Common myeloid progenitor, CD34-positive (primary cell): ENCODE measurements around the gene NKAPL.

Experiments
- CTCF ChIA-PET: fragments of 350-600 bp; sonication (Branson Sonifier 250); formaldehyde crosslinking; loops from one replicate; lab custom pipeline; 2021; ENCODE audit warnings: antibody characterized with exemption; lab: Charles Lee
- POLR2A ChIA-PET: fragments of 350-600 bp; sonication (Branson Sonifier 250); formaldehyde crosslinking; loops from one replicate; lab custom pipeline; 2021; ENCODE audit warnings: antibody characterized with exemption; lab: Charles Lee
- DNase-seq, 3 donors: peaks; one replicate each; pipeline versions ENCODE4 v3.0.0 to v3.0.0-alpha.2; 2013
- H3K27ac ChIP-seq, 2 experiments: 1 replicate in 1 of 2; 2 replicates in 1 of 2; pipeline ENCODE4 v1.7.0; 2013; ENCODE audit warnings: inconsistent platforms in 2 of 2, low read length in 2 of 2, mild to moderate bottlenecking in 2 of 2, low read depth in 1 of 2, moderate library complexity in 1 of 2; ENCODE audit not compliant: severe bottlenecking in 2 of 2, insufficient read depth in 1 of 2, poor library complexity in 1 of 2
- H3K27me3 ChIP-seq, 5 experiments: replicated peaks in 2 of 5; 1 replicate in 3 of 5; 2 replicates in 2 of 5; pipeline versions ENCODE4 v1.6.1 to v1.7.0; 2013; ENCODE audit warnings: low read length in 4 of 5, mild to moderate bottlenecking in 2 of 5, moderate library complexity in 2 of 5, inconsistent platforms in 1 of 5; ENCODE audit not compliant: insufficient read depth in 5 of 5, control insufficient read depth in 4 of 5
- H3K36me3 ChIP-seq, 4 experiments: 1 replicate in 2 of 4; 2 replicates in 2 of 4; pipeline versions ENCODE4 v1.6.1 to v1.7.0; 2013; ENCODE audit warnings: low read length in 3 of 4, control low read depth in 1 of 4, mild to moderate bottlenecking in 1 of 4; ENCODE audit not compliant: control insufficient read depth in 4 of 4, insufficient read depth in 4 of 4
- H3K4me1 ChIP-seq, 4 experiments: 1 replicate in 3 of 4; 2 replicates in 1 of 4; pipeline versions ENCODE4 v1.6.1 to v1.7.1; 2013; ENCODE audit warnings: low read length in 3 of 4, mild to moderate bottlenecking in 3 of 4, control low read depth in 1 of 4, inconsistent platforms in 1 of 4, moderate library complexity in 1 of 4; ENCODE audit not compliant: control insufficient read depth in 4 of 4, insufficient read depth in 4 of 4; ENCODE audit errors: control extremely low read depth in 1 of 4
- H3K4me3 ChIP-seq, 7 experiments: 1 replicate in 4 of 7; 2 replicates in 3 of 7; pipeline versions ENCODE4 v1.5.1 to v1.7.0; 2013; ENCODE audit warnings: mild to moderate bottlenecking in 7 of 7, low read length in 6 of 7, moderate library complexity in 6 of 7, inconsistent platforms in 2 of 7, low read depth in 2 of 7, control low read depth in 1 of 7; ENCODE audit not compliant: insufficient read depth in 4 of 7, control insufficient read depth in 1 of 7; ENCODE audit errors: extremely low read depth in 1 of 7
- H3K9me3 ChIP-seq, 5 experiments: 1 replicate in 4 of 5; 2 replicates in 1 of 5; pipeline versions ENCODE4 v1.6.1 to v1.7.1; 2013; ENCODE audit warnings: low read length in 4 of 5, mild to moderate bottlenecking in 2 of 5, inconsistent platforms in 1 of 5, low read depth in 1 of 5, moderate library complexity in 1 of 5; ENCODE audit not compliant: control insufficient read depth in 4 of 5, insufficient read depth in 2 of 5; ENCODE audit errors: control extremely low read depth in 1 of 5
- WGBS: methylation state at CpG from one replicate; pipeline ENCODE4 v1.1.5; 2013; ENCODE audit not compliant: insufficient coverage; 5-methylcytosine and 5-hydroxymethylcytosine counted together

Gene NKAPL

GRCh38 chr6:28263922-28264321, 4.8 kb downstream of the NKAPL start:
- WGBS = no CpG with 5 or more reads among the region's 2 CpGs
- CTCF ChIA-PET = interaction anchor here (1.2 kb wide), 1 partner anchor 12 kb away, joined by 4 read pairs; the partner anchor contains the start of gene ZKSCAN4
- Histone ChIP-seq H3K9me3 (peaks cover 0 to 10% (median 0%) of the 10 kb centered on the region in 5 experiments), H3K4me3 (no peak overlapping the region), H3K27ac (no peak overlapping the region), H3K27me3 (no peaks in the 10 kb centered on the region), H3K4me1 (peaks cover 15 to 41% (median 20%) of the 10 kb centered on the region in 4 experiments), H3K36me3 (no peaks in the 10 kb centered on the region)
- peak in 1 of 3 donors; percentile 16 for DNase-seq
- POLR2A ChIA-PET = no interaction called here

DNA sequence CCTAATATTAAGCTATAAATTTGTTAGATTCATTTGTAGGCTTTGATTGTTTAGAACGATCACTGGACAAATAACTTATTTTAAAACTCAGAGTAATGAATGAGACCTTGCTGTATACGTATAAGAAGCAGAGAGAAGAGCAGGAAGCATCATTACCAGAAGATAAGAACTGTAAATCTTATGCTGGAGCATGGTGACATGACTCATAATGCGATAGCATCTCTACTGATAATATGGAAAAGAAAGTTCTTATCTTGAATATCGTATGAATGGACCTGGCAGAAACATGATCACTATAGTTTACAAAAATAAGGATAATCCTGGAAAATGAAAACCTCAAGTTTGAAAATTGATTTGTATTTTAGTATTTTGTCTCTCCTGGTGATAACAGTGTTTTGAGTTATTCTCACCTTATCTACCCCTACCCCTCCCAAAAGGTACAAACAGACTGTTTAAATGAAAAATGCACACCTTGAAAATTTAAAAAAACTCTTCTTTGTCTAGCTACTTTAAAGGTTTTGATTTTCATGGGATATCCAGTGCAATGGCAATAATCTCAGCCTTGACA, 5.8 kb downstream of the NKAPL start:
- Histone ChIP-seq H3K27ac (no peak overlapping the region), H3K27me3 (no peaks in the 10 kb centered on the region), H3K9me3 (peaks cover 0 to 2% (median 0%) of the 10 kb centered on the region in 5 experiments), H3K4me3 (no peak overlapping the region), H3K4me1 (peaks cover 11 to 40% (median 19%) of the 10 kb centered on the region in 4 experiments), H3K36me3 (no peaks in the 10 kb centered on the region)
- no CpG with 5 or more reads among the region's 4 CpGs for WGBS
- ChIA-PET CTCF (no interaction called here), POLR2A (interaction anchor here (0.9 kb wide), 1 partner anchor 13 kb away, joined by 5 read pairs; no protein-coding TSS in a partner anchor)
- DNase-seq = peak in 2 of 3 donors; percentile 34 to 65

DNA sequence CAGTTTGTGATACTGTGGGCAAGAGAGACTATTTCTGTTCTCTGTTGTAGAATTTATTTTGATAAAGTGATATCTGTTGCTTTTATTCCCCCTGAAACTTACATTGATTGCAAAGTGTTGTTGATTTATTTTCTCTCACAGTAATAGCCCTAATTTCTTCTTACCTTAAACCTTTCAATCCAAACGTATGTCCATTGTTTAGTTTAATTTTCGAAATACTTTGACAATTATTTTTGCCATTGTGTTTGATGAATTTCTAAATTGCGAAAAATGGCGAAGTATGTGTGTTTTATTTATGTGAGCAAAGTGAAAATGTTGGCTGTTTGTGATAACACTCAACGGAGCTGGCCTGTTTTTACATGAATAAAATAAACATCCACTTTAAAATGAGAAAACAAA, 7.5 kb downstream of the NKAPL start:
- ChIA-PET POLR2A (interaction anchor here (1.3 to 2.5 kb wide), 2 partner anchors 14 to 69 kb away, joined by 5 to 11 read pairs; partner anchors contain the start of genes ZKSCAN4 and ZSCAN31), CTCF (interaction anchor here (1.2 to 2.4 kb wide), 8 partner anchors 14 to 124 kb away, joined by 3 to 15 read pairs (median 6); partner anchors contain the start of genes PGBD1, ZKSCAN4 and ZKSCAN8)
- no CpG with 5 or more reads among the region's 5 CpGs for WGBS
- no peak for DNase-seq
- peak overlapping the region; percentile 74 to 90 for H3K27ac ChIP-seq
- H3K36me3 ChIP-seq = peaks cover 0 to 8% (median 0%) of the 10 kb centered on the region in 4 experiments
- H3K27me3 ChIP-seq = no peaks in the 10 kb centered on the region
- peak overlapping the region; percentile 52 to 95 (median 90) for H3K4me3 ChIP-seq
- peaks cover 11 to 40% (median 19%) of the 10 kb centered on the region in 4 experiments for H3K4me1 ChIP-seq
- no peaks in the 10 kb centered on the region for H3K9me3 ChIP-seq

DNA sequence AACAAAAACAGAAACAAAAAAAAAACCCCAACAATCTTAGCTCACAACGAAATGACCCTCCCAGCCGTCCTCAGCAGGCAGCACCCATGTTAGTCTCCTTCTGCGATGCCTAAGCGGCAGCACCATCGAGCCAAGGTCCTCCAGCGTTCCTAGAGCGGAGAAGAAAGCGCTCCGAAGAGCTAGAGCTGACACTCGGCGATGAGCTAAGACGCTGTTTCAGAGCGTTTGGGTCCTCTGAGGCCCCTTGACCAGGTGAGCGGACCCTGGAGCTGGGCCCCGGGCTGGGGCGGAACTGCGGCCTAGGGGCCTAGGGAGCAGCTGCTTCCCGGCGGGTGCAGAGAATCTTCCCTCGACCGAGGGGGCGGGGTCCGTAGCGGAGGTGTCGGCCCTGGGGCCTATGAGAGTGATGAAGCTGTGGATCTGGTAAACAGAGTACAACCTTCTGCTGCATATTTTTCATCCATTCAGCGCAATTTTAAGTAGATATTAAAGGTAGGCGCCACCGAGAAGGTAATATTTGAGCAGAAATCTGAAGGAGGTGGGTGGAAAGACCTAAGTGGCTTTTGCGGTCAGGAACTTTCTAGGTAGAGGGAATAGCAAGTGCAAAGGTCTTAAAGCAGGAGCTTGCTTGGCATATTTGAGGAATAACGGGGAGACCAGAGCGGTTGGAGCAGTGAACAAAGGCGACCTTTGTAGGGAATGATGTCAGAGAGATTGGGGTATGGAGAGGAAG, 8.0 kb downstream of the NKAPL start, which contains the start of gene ZSCAN26:
ZSCAN26 (plus strand) TSS at position 182 of the 733 bp plus-strand sequence. CDS start 4,777 bp downstream, outside the sequence.
- Histone ChIP-seq H3K27me3 (no peaks in the 10 kb centered on the region), H3K27ac (peak within 1 kb of the TSS; percentile 74 to 90), H3K9me3 (no peaks in the 10 kb centered on the region), H3K4me3 (peak within 1 kb of the TSS; percentile 52 to 95 (median 90)), H3K36me3 (peaks cover 3 to 14% (median 5%) of the 10 kb centered on the region in 4 experiments), H3K4me1 (peaks cover 11 to 40% (median 19%) of the 10 kb centered on the region in 4 experiments)
- peak; percentile 93 to 97 (median 96) for DNase-seq
- POLR2A ChIA-PET = interaction anchor here (0.7 to 2.5 kb wide), 3 partner anchors 13 to 69 kb away, joined by 3 to 11 read pairs (median 5); partner anchors contain the start of genes ZKSCAN4 and ZSCAN31
- WGBS = 0% methylated on average over 27 of the region's 32 CpGs
- CTCF ChIA-PET = interaction anchor here (0.6 to 2.4 kb wide), 10 partner anchors 14 to 125 kb away, joined by 3 to 15 read pairs (median 6); partner anchors contain the start of genes PGBD1, ZKSCAN4 and ZKSCAN8

DNA sequence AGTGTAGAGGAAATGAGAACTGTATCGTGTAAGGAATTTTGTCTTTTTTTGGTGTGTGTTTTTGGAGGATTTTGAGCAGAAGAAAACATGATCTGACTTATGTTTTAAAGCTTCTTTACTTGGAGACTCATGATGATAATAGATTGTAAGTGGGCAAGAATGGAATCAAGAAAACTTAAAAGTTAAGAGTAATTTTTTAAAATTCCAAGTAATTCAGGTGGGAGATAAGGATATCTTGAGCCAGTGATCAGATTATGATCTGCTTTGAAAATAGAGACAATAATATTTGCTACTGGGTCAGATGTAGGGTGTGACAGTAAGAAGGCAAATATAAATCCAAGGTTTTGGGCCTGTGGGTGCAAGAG, 8.6 kb downstream of the NKAPL start:
- no peak for DNase-seq
- Histone ChIP-seq H3K4me3 (peak overlapping the region in 6 of 7 experiments; percentile 52 to 95 (median 90)), H3K4me1 (peaks cover 11 to 40% (median 19%) of the 10 kb centered on the region in 4 experiments), H3K9me3 (no peaks in the 10 kb centered on the region), H3K27ac (peak overlapping the region; percentile 74 to 90), H3K27me3 (no peaks in the 10 kb centered on the region), H3K36me3 (peaks cover 5 to 17% (median 10%) of the 10 kb centered on the region in 4 experiments)
- WGBS = 0% methylated on average over 1 of the region's 1 CpG
- CTCF ChIA-PET = interaction anchor here (1.0 to 2.4 kb wide), 8 partner anchors 13 to 126 kb away, joined by 3 to 15 read pairs (median 6); partner anchors contain the start of genes PGBD1, ZKSCAN4 and ZKSCAN8
- POLR2A ChIA-PET = interaction anchor here (0.7 to 2.5 kb wide), 3 partner anchors 12 to 68 kb away, joined by 3 to 11 read pairs (median 5); partner anchors contain the start of genes ZKSCAN4 and ZSCAN31

DNA sequence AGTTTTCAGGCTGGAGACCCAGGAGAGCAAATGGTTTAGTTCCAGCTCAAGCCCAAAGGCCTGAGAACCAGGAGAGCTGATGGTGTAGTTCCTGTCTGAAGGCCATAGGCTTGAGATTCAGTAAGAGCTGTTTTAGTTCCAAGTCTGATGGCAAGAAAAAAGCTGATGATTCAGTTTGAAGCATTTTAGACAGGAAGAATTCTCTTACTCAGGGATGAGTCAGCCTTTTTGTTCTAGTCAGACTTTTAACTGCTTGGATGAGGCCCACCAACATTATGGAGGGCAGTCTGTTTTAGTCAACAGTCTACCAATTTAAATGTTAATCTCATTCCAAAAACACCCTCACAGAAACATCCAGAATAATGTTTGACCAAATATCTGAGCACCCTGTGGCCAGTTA, 10.4 kb downstream of the NKAPL start:
- CTCF ChIA-PET = interaction anchor here (1.5 kb wide), 1 partner anchor 85 kb away, joined by 4 read pairs; no protein-coding TSS in a partner anchor
- POLR2A ChIA-PET = interaction anchor here (1.3 kb wide), 1 partner anchor 67 kb away, joined by 4 read pairs; the partner anchor contains the start of gene ZSCAN31
- peak in 2 of 3 donors; percentile 57 to 73 for DNase-seq
- Histone ChIP-seq H3K4me3 (no peak overlapping the region), H3K36me3 (peaks cover 15 to 30% (median 26%) of the 10 kb centered on the region in 4 experiments), H3K4me1 (peaks cover 11 to 31% (median 19%) of the 10 kb centered on the region in 4 experiments), H3K27me3 (no peaks in the 10 kb centered on the region), H3K9me3 (no peaks in the 10 kb centered on the region), H3K27ac (no peak overlapping the region)
